Activated CD8-positive, alpha-beta T cell treated with anti-CD3 and anti-CD28 coated beads for 36 hours (primary cell): ENCODE data around the gene OR2T8. TPM values are rescaled to one million over a fixed set of nuclear protein-coding genes. Genes with fewer than 3 reads are reported as not detected.

Experiments used
- ATAC-seq: fragments of 200-7000 bp; cut with Tn5 transposase; one replicate; pipeline ENCODE4 v1.10.0; 2021; ENCODE audit warnings: mild to moderate bottlenecking, moderate library complexity
- CTCF ChIA-PET: fragments of 350-600 bp; sonication (Branson Sonifier 250); formaldehyde crosslinking; loops from one replicate; lab custom pipeline; 2021; ENCODE audit warnings: antibody characterized with exemption; lab: Charles Lee
- POLR2A ChIA-PET: fragments of 350-600 bp; sonication (Branson Sonifier 250); formaldehyde crosslinking; loops from one replicate; lab custom pipeline; 2021; ENCODE audit warnings: antibody characterized with exemption; lab: Charles Lee
- DNase-seq: peaks from one replicate; pipeline ENCODE4 v3.0.0-alpha.2; 2020
- H3K27ac Mint-ChIP-seq: one replicate; pipeline ENCODE4 v1.8.0; 2021; ENCODE audit warnings: mild to moderate bottlenecking, mixed read lengths
- H3K27me3 Mint-ChIP-seq: one replicate; pipeline ENCODE4 v1.8.0; 2021; ENCODE audit warnings: mixed read lengths
- H3K36me3 Mint-ChIP-seq: one replicate; pipeline ENCODE4 v1.8.0; 2021; ENCODE audit warnings: low read depth, mixed read lengths
- H3K4me1 Mint-ChIP-seq: one replicate; pipeline ENCODE4 v1.8.0; 2021; ENCODE audit warnings: low read depth, mixed read lengths
- H3K4me3 Mint-ChIP-seq: one replicate; pipeline ENCODE4 v1.8.0; 2021; ENCODE audit warnings: mild to moderate bottlenecking, moderate library complexity, mixed read lengths
- H3K9me3 Mint-ChIP-seq: one replicate; pipeline ENCODE4 v1.8.0; 2021; ENCODE audit warnings: mixed read lengths
- CTCF ChIP-seq: fragments of 200-600 bp; IDR thresholded peaks from one replicate; pipeline ENCODE4 v1.8.0; 2022; ENCODE audit warnings: antibody characterized with exemption, mild to moderate bottlenecking
- intact Hi-C: fragments of 100-400 bp; cut with micrococcal nuclease; formaldehyde crosslinking; loops from one replicate; pipeline ENCODE4 v1.10.0; 2022
- total RNA-seq, 2 experiments: library from RNA; stranded (reverse); gene quantifications; one replicate each; pipeline ENCODE4 v1.2.3, GENCODE V29; 2021

OR2T8 gene
- total RNA-seq, 2 experiments from 2014 or later = not detected

GRCh38 chr1:247948558-247948957, 28.5 kb downstream of the OR2T8 start, which contains the start of gene OR2L8:
TSS of gene OR2L8 (plus strand) at chr1:247948858. CDS start at chr1:247948858, 0 bp downstream.
- ChIA-PET CTCF (no interaction called here), POLR2A (no interaction called here)
- ATAC-seq (no peak), DNase-seq (no peak)
- Mint-ChIP-seq H3K27ac (no peak within 1 kb of the TSS), H3K27me3 (no peaks in the 10 kb centered on the region), H3K4me1 (no peaks in the 10 kb centered on the region), H3K36me3 (no peaks in the 10 kb centered on the region), H3K9me3 (peaks cover 6% of the 10 kb centered on the region), H3K4me3 (no peak within 1 kb of the TSS)
- TF ChIP-seq CTCF = no peak
- intact Hi-C loops = no loop called here

GRCh38 chr1:247953408-247953807, 33.4 kb downstream of the OR2T8 start:
- Mint-ChIP-seq H3K4me1 (no peaks in the 10 kb centered on the region), H3K9me3 (peaks cover 13% of the 10 kb centered on the region), H3K36me3 (peaks cover 3% of the 10 kb centered on the region), H3K27me3 (no peaks in the 10 kb centered on the region), H3K27ac (no peak overlapping the region), H3K4me3 (no peak overlapping the region)
- ATAC-seq (no peak), DNase-seq (no peak)
- intact Hi-C loops = no loop called here
- POLR2A ChIA-PET = no interaction called here
- CTCF ChIA-PET = no interaction called here
- no peak for TF ChIP-seq CTCF

GRCh38 chr1:247961791-247962190, 41.7 kb downstream of the OR2T8 start:
- Mint-ChIP-seq H3K4me1 (peaks cover 12% of the 10 kb centered on the region), H3K27me3 (no peaks in the 10 kb centered on the region), H3K27ac (no peak overlapping the region), H3K36me3 (peaks cover 6% of the 10 kb centered on the region), H3K9me3 (peaks cover 5% of the 10 kb centered on the region), H3K4me3 (no peak overlapping the region)
- CTCF ChIA-PET = no interaction called here
- POLR2A ChIA-PET = no interaction called here
- intact Hi-C loops = no loop called here
- no peak for ATAC-seq
- TF ChIP-seq CTCF = no peak
- DNase-seq = no peak

- peaks cover 14% of the 10 kb centered on the region for H3K4me1 Mint-ChIP-seq
- peaks cover 2% of the 10 kb centered on the region for H3K9me3 Mint-ChIP-seq
- ATAC-seq (peak; percentile 72), DNase-seq (peak; percentile 23)
- H3K4me3 Mint-ChIP-seq = no peak overlapping the region
- no peaks in the 10 kb centered on the region for H3K27me3 Mint-ChIP-seq
- CTCF ChIA-PET = no interaction called here
- TF ChIP-seq CTCF = no peak
- no peak overlapping the region for H3K27ac Mint-ChIP-seq
- H3K36me3 Mint-ChIP-seq = peaks cover 4% of the 10 kb centered on the region
- intact Hi-C loops = no loop called here
- POLR2A ChIA-PET = no interaction called here
Observed at GRCh38 chr1:247962911-247963588, 43.0 kb downstream of the OR2T8 start.

- TF ChIP-seq CTCF = no peak
- intact Hi-C loops = no loop called here
- H3K9me3 Mint-ChIP-seq = peaks cover 5% of the 10 kb centered on the region
- H3K4me1 Mint-ChIP-seq = peaks cover 14% of the 10 kb centered on the region
- ChIA-PET POLR2A (no interaction called here), CTCF (no interaction called here)
- H3K27me3 Mint-ChIP-seq = no peaks in the 10 kb centered on the region
- DNase-seq = no peak
- H3K36me3 Mint-ChIP-seq = peaks cover 9% of the 10 kb centered on the region
- H3K27ac Mint-ChIP-seq = no peak within 1 kb of the TSS
- no peak for ATAC-seq
- no peak within 1 kb of the TSS for H3K4me3 Mint-ChIP-seq
Observed at GRCh38 chr1:247964933-247965332, 44.9 kb downstream of the OR2T8 start, which contains the start of gene OR2AK2. TSS of gene OR2AK2 (plus strand) at chr1:247965233. CDS start at chr1:247965377, 144 bp downstream.
